Mesenchymal stem cell (in vitro differentiated cells and primary cell): ENCODE data around the gene TNPO3.

Experiments used
- DNase-seq: peaks from one replicate; pipeline ENCODE4 v3.0.0-alpha.2; 2013
- H2AFZ ChIP-seq: one replicate; pipeline ENCODE4 v1.6.1; 2013; ENCODE audit warnings: low read depth, mild to moderate bottlenecking, control low read depth, inconsistent platforms, low read length, moderate library complexity
- H2AK5ac ChIP-seq: 2 replicates; pipeline ENCODE4 v1.6.1; 2013; ENCODE audit warnings: low read length, moderate library complexity, mild to moderate bottlenecking, inconsistent platforms; ENCODE audit not compliant: severe bottlenecking
- H2BK120ac ChIP-seq: one replicate; pipeline ENCODE4 v1.6.1; 2013; ENCODE audit warnings: low read depth, mild to moderate bottlenecking, inconsistent platforms, low read length, moderate library complexity
- H2BK12ac ChIP-seq, 2 experiments: one replicate each; pipeline ENCODE4 v1.6.1; 2013; ENCODE audit warnings: inconsistent platforms in 2 of 2, low read length in 2 of 2, mild to moderate bottlenecking in 2 of 2, moderate library complexity in 2 of 2, control low read depth in 1 of 2
- H2BK15ac ChIP-seq: one replicate; pipeline ENCODE4 v1.6.1; 2013; ENCODE audit warnings: mild to moderate bottlenecking, low read depth, inconsistent platforms; ENCODE audit not compliant: poor library complexity, severe bottlenecking
- H2BK5ac ChIP-seq: 2 replicates; pipeline ENCODE4 v1.6.1; 2013; ENCODE audit warnings: low read depth, mild to moderate bottlenecking, low read length, control low read depth, inconsistent platforms; ENCODE audit not compliant: poor library complexity, severe bottlenecking
- H3K14ac ChIP-seq, 2 experiments: one replicate each; pipeline ENCODE4 v1.6.1; 2013; ENCODE audit warnings: inconsistent platforms in 2 of 2, low read length in 2 of 2, control low read depth in 1 of 2, mild to moderate bottlenecking in 1 of 2, moderate library complexity in 1 of 2
- H3K18ac ChIP-seq, 2 experiments: one replicate each; pipeline ENCODE4 v1.6.1; 2013; ENCODE audit warnings: inconsistent platforms in 2 of 2, low read length in 2 of 2, control low read depth in 1 of 2, low read depth in 1 of 2, mild to moderate bottlenecking in 1 of 2
- H3K23ac ChIP-seq, 2 experiments: one replicate each; pipeline ENCODE4 v1.6.1; 2013; ENCODE audit warnings: inconsistent platforms in 2 of 2, low read length in 2 of 2, mild to moderate bottlenecking in 2 of 2, moderate library complexity in 2 of 2, control low read depth in 1 of 2
- H3K27ac ChIP-seq: 2 replicates; pipeline ENCODE4 v1.5.1; 2013; ENCODE audit warnings: mild to moderate bottlenecking, moderate library complexity, low read length, control low read depth, inconsistent platforms; ENCODE audit not compliant: poor library complexity, severe bottlenecking
- H3K27me3 ChIP-seq, 2 experiments: 2 replicates each; pipeline versions ENCODE4 v1.6.1 to v1.7.0; 2013; ENCODE audit warnings: low read length in 2 of 2, mild to moderate bottlenecking in 2 of 2, moderate library complexity in 2 of 2, control low read depth in 1 of 2, inconsistent platforms in 1 of 2; ENCODE audit not compliant: control insufficient read depth in 1 of 2, insufficient read depth in 1 of 2
- H3K36me3 ChIP-seq, 2 experiments: 2 replicates each; pipeline versions ENCODE4 v1.6.1 to v1.7.0; 2013; ENCODE audit warnings: low read length in 2 of 2, control low read depth in 1 of 2, inconsistent platforms in 1 of 2, low read depth in 1 of 2, mild to moderate bottlenecking in 1 of 2; ENCODE audit not compliant: insufficient read depth in 2 of 2, control insufficient read depth in 1 of 2
- H3K4ac ChIP-seq, 2 experiments: one replicate each; pipeline ENCODE4 v1.6.1; 2013; ENCODE audit warnings: inconsistent platforms in 2 of 2, low read length in 2 of 2, mild to moderate bottlenecking in 2 of 2, moderate library complexity in 2 of 2, control low read depth in 1 of 2, low read depth in 1 of 2
- H3K4me1 ChIP-seq: 2 replicates; pipeline ENCODE4 v1.6.1; 2013; ENCODE audit warnings: low read depth, low read length, control low read depth; ENCODE audit not compliant: control insufficient read depth, insufficient read depth
- H3K4me2 ChIP-seq: 2 replicates; pipeline ENCODE4 v1.6.1; 2013; ENCODE audit warnings: low read length, mild to moderate bottlenecking, inconsistent platforms; ENCODE audit not compliant: poor library complexity, severe bottlenecking
- H3K4me3 ChIP-seq, 2 experiments: 2 replicates each; pipeline versions ENCODE4 v1.5.1 to v1.7.0; 2013; ENCODE audit warnings: low read length in 2 of 2, mild to moderate bottlenecking in 2 of 2, control low read depth in 1 of 2, low read depth in 1 of 2; ENCODE audit not compliant: insufficient read depth in 1 of 2
- H3K79me1 ChIP-seq: replicated peaks from 2 replicates; pipeline ENCODE4 v1.6.1; 2013; ENCODE audit warnings: mild to moderate bottlenecking, control low read depth, low read length, inconsistent platforms; ENCODE audit not compliant: poor library complexity, severe bottlenecking
- H3K9ac ChIP-seq: 2 replicates; pipeline ENCODE4 v1.7.0; 2013; ENCODE audit warnings: mild to moderate bottlenecking, low read length, moderate library complexity
- H3K9me3 ChIP-seq: 2 replicates; pipeline ENCODE4 v1.7.0; 2013; ENCODE audit warnings: mild to moderate bottlenecking, low read length; ENCODE audit not compliant: control insufficient read depth
- H4K8ac ChIP-seq: one replicate; pipeline ENCODE4 v1.6.1; 2013; ENCODE audit warnings: inconsistent platforms, mild to moderate bottlenecking, low read length, moderate library complexity
- H4K91ac ChIP-seq: one replicate; pipeline ENCODE4 v1.6.1; 2013; ENCODE audit warnings: mild to moderate bottlenecking, low read length, inconsistent platforms
- WGBS: methylation state at CpG from one replicate; pipeline ENCODE4 v1.1.7; 2013; ENCODE audit warnings: mixed read lengths; 5-methylcytosine and 5-hydroxymethylcytosine counted together

The TNPO3 gene

DNA sequence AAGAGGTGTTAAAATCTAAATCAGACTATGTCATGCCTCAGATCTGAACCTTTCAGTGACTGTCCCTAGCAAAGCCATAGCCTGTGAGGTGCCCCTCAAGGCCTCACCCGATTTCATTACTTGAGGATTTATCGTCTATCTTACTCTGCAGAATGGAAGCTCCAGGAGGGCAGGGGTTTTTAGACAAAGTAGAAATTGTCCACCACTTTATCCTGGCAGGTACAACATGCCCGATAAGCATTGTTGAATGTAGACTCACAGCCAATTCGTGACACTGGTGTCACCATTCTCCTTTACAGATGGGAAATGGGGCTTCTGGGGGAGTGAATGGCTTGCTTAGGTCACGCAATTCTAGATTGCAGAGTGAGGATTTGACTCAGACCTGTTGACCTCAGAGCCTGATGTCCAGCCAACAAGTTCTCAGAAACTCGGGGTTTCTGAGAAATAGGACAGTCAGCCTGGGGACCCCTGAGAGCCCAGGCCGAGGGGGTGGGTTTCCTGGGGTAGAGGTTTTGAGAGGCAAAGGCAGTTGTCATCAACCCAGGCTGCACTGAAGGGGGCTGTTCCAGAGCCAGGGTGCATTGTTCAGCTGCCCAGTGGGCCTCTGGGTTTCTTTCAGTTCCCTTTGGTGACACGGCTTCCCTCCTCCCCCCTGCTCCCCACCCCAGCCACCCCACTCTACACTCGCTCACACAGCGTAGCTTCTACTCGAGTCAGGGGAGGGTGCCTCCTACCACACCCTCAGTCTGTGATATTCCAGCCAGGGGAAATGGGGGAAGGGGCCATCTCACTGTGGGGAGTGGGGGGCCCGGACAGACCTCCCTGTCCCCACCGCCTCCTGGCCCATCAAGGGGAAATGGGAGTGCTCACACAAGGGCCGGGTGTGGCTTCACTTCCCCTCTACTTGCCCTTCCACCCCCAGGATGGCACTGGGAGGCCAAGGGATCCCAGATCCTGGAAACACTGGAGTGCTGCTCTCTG is 120.3 kb downstream of the TNPO3 start:
- H3K18ac ChIP-seq, result no peak overlapping the region
- H3K4me3 ChIP-seq, result no peak overlapping the region
- H2BK5ac ChIP-seq, result no peak overlapping the region
- 72% methylated on average over 10 of the region's 14 CpGs for WGBS
- no peak overlapping the region for H2BK120ac ChIP-seq
- H2BK12ac ChIP-seq, result no peak overlapping the region
- no peaks in the 10 kb centered on the region for H3K9me3 ChIP-seq
- H3K9ac ChIP-seq, result no peak overlapping the region
- no peak overlapping the region for H3K23ac ChIP-seq
- no peak overlapping the region for H3K27ac ChIP-seq
- no peak overlapping the region for H4K8ac ChIP-seq
- H3K79me1 ChIP-seq, result no peaks in the 10 kb centered on the region
- peaks cover 18% of the 10 kb centered on the region for H3K4me1 ChIP-seq
- peaks cover 36 to 67% of the 10 kb centered on the region in 2 experiments for H3K27me3 ChIP-seq
- H3K4me2 ChIP-seq, result no peak overlapping the region
- no peak overlapping the region for H4K91ac ChIP-seq
- H3K14ac ChIP-seq, result no peak overlapping the region
- H3K4ac ChIP-seq, result no peak overlapping the region
- H2BK15ac ChIP-seq, result no peak overlapping the region
- DNase-seq, result no peak
- H2AFZ ChIP-seq, result no peak overlapping the region
- H3K36me3 ChIP-seq, result no peaks in the 10 kb centered on the region
- no peak overlapping the region for H2AK5ac ChIP-seq

DNA sequence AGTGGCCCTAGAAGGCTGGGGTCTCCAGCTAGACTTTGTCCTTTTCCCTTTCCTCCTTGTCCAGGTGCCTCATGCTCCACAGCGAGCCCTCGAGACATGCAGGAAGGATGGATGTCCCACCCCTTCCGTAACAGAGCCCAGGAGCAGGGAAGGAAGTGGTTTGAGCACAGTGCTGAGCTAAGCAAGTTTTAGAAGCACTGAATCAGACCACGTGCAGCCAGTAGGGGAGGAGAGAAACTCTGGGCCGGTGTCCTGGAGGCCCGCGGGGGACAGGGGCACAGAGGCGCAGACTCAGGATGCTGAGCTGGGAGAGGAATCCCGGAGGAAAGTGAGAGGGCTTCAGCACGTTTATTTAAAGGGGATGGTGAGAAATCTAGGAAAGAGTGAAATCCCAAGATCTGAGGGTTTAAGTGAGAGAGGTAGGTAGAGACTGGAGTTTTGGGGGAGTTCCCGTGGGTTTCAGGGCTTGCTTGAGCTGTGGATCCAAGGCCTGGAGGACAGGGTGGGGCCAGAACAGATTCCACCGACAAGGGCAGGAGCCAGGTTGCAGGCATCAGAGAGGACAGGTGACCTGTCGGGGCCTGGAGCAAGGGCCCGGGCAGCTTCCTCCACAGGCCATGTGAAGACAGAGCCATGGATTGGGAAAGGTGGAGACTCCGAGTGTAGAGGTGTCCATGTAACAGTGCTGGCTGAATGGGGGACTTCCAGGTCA is 121.6 kb downstream of the TNPO3 start:
- DNase-seq, result no peak
- H4K91ac ChIP-seq, result no peak overlapping the region
- WGBS, result 68% methylated on average over 15 of the region's 15 CpGs
- H3K14ac ChIP-seq, result no peak overlapping the region
- H3K27ac ChIP-seq, result no peak overlapping the region
- no peak overlapping the region for H2AFZ ChIP-seq
- no peaks in the 10 kb centered on the region for H3K36me3 ChIP-seq
- no peak overlapping the region for H3K18ac ChIP-seq
- H3K27me3 ChIP-seq, result peaks cover 23 to 61% of the 10 kb centered on the region in 2 experiments
- no peaks in the 10 kb centered on the region for H3K79me1 ChIP-seq
- H2BK5ac ChIP-seq, result no peak overlapping the region
- H3K4ac ChIP-seq, result no peak overlapping the region
- no peak overlapping the region for H3K9ac ChIP-seq
- H3K23ac ChIP-seq, result no peak overlapping the region
- no peak overlapping the region for H2BK12ac ChIP-seq
- H2BK15ac ChIP-seq, result no peak overlapping the region
- no peak overlapping the region for H4K8ac ChIP-seq
- H2BK120ac ChIP-seq, result no peak overlapping the region
- no peaks in the 10 kb centered on the region for H3K9me3 ChIP-seq
- no peak overlapping the region for H3K4me3 ChIP-seq
- H2AK5ac ChIP-seq, result no peak overlapping the region
- H3K4me2 ChIP-seq, result no peak overlapping the region
- H3K4me1 ChIP-seq, result peaks cover 11% of the 10 kb centered on the region

DNA sequence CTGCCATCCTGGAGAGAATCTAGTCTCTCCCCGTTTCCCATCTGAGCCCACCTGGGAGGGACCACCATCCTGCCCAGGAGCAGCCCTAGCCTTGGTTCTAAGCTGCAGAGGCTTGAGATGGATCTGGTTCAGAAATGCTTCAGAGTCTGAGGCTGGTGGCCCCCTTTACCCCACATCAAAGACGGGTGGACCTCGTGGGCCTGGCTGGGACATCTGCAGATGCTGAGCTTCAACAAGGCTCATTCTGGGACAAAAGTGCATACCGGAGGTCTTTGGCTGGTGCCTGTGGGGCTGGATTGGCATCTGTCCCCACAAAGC is 122.1 kb downstream of the TNPO3 start:
- Histone ChIP-seq H3K14ac (no peak overlapping the region), H2BK5ac (no peak overlapping the region), H3K27ac (no peak overlapping the region), H3K4me3 (no peak overlapping the region), H3K23ac (no peak overlapping the region), H3K4me2 (no peak overlapping the region), H2BK15ac (no peak overlapping the region), H2BK120ac (no peak overlapping the region), H3K36me3 (no peaks in the 10 kb centered on the region), H3K27me3 (peaks cover 21 to 57% of the 10 kb centered on the region in 2 experiments), H4K8ac (no peak overlapping the region), H3K9ac (no peak overlapping the region), H3K79me1 (no peaks in the 10 kb centered on the region), H2AK5ac (no peak overlapping the region), H4K91ac (no peak overlapping the region), H2AFZ (no peak overlapping the region), H3K4ac (no peak overlapping the region), H3K4me1 (peaks cover 6% of the 10 kb centered on the region), H3K18ac (no peak overlapping the region), H3K9me3 (no peaks in the 10 kb centered on the region), H2BK12ac (no peak overlapping the region)
- 81% methylated on average over 4 of the region's 4 CpGs for WGBS
- DNase-seq, result no peak
